Kidney epithelial cell (primary cell): Measurements from ENCODE around the gene PHYH. TPM values are rescaled to one million over a fixed set of nuclear protein-coding genes. Genes with fewer than 3 reads are reported as not detected.

Experiments used
- DNase-seq: peaks from one replicate; pipeline ENCODE4 v3.0.0-alpha.2; 2010; ENCODE audit warnings: low read depth
- H3K27me3 ChIP-seq: 2 replicates; pipeline ENCODE4 v1.6.0; 2011; ENCODE audit warnings: low read length; ENCODE audit not compliant: control insufficient read depth, insufficient read depth
- H3K36me3 ChIP-seq: 2 replicates; pipeline ENCODE4 v1.5.1; 2011; ENCODE audit warnings: low read length; ENCODE audit not compliant: control insufficient read depth, insufficient read depth
- H3K4me3 ChIP-seq: 2 replicates; pipeline ENCODE4 v1.5.1; 2011; ENCODE audit warnings: low read depth, mild to moderate bottlenecking, control low read depth, low read length
- total RNA-seq: library from RNA; depleted of rRNA; stranded (reverse); fragments of >200 nt; gene quantifications from 2 replicates; pipeline ENCODE4 v1.2.3, GENCODE V29; 2015
- TF ChIP-seq, protein P1 (sequence below): IDR thresholded peaks from 2 replicates; pipeline ENCODE4 v1.5.1; 2011; ENCODE audit warnings: mild to moderate bottlenecking, moderate library complexity, low read length, control low read depth, inconsistent platforms; ENCODE audit not compliant: insufficient read depth, poor library complexity, severe bottlenecking

The PHYH gene
- total RNA-seq, 1 donor from 2014 or later, result 15.8 TPM

DNA sequence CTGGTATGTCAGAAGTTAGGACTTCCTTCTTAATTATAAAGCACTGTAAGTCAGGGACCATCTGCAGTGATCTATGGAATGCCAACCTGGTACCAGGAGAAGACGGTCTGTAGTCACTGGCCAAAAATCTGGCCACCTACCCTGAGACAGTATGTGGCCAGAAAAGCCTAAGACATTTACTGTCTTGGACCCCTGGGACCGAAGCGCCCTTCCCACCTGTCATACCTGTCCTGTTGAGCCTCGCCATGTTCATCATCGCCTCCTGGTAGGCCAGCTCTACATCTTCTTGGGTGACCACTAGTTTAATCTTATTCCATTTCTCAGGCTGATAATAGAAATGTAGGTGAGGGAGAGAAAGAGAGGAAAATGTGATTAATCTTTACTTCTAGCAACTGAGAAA is 28.3 kb upstream of the PHYH start:
- TF ChIP-seq, protein P1, sequence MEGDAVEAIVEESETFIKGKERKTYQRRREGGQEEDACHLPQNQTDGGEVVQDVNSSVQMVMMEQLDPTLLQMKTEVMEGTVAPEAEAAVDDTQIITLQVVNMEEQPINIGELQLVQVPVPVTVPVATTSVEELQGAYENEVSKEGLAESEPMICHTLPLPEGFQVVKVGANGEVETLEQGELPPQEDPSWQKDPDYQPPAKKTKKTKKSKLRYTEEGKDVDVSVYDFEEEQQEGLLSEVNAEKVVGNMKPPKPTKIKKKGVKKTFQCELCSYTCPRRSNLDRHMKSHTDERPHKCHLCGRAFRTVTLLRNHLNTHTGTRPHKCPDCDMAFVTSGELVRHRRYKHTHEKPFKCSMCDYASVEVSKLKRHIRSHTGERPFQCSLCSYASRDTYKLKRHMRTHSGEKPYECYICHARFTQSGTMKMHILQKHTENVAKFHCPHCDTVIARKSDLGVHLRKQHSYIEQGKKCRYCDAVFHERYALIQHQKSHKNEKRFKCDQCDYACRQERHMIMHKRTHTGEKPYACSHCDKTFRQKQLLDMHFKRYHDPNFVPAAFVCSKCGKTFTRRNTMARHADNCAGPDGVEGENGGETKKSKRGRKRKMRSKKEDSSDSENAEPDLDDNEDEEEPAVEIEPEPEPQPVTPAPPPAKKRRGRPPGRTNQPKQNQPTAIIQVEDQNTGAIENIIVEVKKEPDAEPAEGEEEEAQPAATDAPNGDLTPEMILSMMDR, result no peak
- peaks cover 1% of the 10 kb centered on the region for H3K36me3 ChIP-seq
- no peaks in the 10 kb centered on the region for H3K27me3 ChIP-seq
- H3K4me3 ChIP-seq, result no peak overlapping the region
- DNase-seq, result no peak

DNA sequence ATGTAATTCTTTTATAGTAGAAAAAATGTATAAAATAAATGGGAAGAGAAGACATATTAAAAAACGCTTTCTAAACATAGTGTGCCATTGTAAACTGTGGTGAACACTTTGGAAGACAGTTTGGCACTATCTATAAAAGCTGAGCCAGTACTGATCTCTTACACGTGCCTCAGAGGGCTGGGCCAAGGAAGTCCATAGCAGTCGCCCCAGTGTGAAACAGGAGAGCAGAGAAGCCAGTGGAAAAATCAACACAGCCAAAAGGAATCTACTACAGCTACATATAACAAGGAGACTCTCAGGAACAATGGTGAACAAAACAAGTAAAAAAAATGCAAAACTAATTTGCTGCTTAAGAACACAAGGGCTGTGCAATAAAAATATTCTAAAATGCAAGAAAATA is 27.7 kb upstream of the PHYH start:
- H3K4me3 ChIP-seq, result no peak overlapping the region
- no peaks in the 10 kb centered on the region for H3K27me3 ChIP-seq
- peaks cover 2% of the 10 kb centered on the region for H3K36me3 ChIP-seq
- TF ChIP-seq, protein P1, result no peak
- DNase-seq, result no peak

DNA sequence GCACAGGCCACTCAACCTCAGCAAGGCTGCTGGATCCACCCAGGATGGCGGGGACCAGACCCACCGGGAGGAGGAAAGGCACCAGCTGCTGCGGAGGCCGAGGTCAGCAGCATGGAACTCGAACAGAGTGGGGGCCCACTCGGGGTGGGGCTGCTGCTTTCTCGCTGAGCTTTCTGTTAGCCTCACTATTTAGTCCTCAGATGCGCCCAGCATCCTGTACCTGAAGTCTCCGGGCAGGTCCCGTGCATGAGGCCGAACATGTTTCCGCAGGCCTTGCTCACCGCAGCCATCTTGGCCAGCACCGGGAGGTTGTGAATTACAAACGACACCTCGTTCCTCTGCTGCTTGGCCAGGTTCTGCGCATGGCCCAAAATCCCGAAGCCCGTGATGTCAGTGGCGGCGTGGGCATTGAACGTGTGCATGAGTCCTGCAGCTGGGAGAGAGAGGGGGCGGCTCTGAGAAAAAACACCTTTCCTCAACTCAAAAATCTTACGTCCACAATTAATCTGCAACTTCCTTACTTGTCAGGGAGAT is 22.8 kb upstream of the PHYH start:
- no peak for DNase-seq
- TF ChIP-seq, protein P1, result no peak
- H3K27me3 ChIP-seq, result no peaks in the 10 kb centered on the region
- no peak overlapping the region for H3K4me3 ChIP-seq
- peaks cover 1% of the 10 kb centered on the region for H3K36me3 ChIP-seq

DNA sequence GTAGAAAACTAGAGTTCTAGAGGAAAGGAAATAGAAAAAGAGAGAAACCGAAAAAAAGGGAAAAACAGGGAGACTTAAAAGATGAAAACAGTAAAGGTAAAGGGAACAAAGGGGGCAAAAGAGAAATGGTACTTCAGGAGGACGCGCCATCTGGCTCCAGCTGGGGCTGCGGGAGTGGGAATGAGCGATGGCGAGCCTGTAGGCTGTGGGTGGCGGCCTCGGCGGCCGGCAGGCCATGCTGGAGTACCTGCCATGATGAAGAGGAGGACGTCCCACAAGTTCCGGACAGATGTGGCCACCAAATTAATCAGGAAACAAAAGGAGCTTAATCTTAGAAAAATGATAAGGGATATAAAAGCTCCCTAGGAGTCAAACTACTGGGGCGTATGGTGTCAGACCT is 21.7 kb upstream of the PHYH start:
- no peak for DNase-seq
- TF ChIP-seq, protein P1, result no peak

DNA sequence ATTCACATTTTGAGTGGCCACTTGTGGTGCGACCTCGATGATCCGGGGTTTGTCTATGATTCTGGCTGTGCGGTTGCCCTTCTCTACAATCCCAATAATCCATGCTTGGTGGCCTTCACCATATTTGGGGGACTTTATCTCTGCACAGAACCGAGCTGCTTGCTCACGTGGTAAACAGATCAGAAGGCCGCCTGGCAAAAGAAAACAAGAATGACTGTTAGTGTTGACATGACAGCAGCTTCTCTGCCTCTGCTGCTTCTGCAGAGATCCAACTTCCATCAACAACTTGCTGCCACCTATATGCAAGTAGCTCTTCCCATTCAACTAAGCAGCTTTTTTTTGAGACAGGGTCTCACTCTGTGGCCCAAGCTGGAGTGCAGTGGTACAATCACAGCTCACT is 19.3 kb upstream of the PHYH start:
- Histone ChIP-seq H3K36me3 (peaks cover 1% of the 10 kb centered on the region), H3K27me3 (no peaks in the 10 kb centered on the region), H3K4me3 (no peak overlapping the region)
- DNase-seq, result no peak
- TF ChIP-seq, protein P1, result no peak

More for the DNA sequence above, 21.7 kb upstream of the PHYH start:
- Histone ChIP-seq H3K4me3 (no peak overlapping the region), H3K36me3 (peaks cover 1% of the 10 kb centered on the region), H3K27me3 (no peaks in the 10 kb centered on the region)

DNA sequence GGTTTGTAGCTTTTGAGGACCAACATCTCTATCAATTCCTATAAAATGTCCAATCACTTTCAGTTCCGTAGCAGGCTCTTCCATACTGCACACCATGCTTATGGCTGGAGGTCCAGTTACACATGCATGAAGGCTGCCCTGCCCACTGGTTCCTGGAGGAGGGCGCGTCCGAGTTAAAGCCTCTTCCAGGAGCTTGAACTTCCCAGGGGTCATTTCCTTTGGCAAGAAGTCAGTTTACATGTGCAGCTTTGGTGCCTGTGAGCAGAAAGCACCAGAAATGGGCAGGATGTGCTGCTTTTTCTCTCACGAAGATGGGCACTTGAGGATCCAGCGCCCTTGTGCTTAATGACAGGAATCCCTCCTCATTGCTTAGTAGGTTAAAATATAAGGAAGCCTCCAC is 17.6 kb upstream of the PHYH start:
- no peaks in the 10 kb centered on the region for H3K27me3 ChIP-seq
- no peak for DNase-seq
- TF ChIP-seq, protein P1, result no peak
- no peak overlapping the region for H3K4me3 ChIP-seq
- peaks cover under 1% of the 10 kb centered on the region for H3K36me3 ChIP-seq
